NCI-H1105 (cell line): ENCODE results near the gene GFER.

Source experiments
- DNase-seq: peaks from one replicate; lab custom pipeline; 2025; lab: John Stamatoyannopoulos, UW

GFER gene

DNA sequence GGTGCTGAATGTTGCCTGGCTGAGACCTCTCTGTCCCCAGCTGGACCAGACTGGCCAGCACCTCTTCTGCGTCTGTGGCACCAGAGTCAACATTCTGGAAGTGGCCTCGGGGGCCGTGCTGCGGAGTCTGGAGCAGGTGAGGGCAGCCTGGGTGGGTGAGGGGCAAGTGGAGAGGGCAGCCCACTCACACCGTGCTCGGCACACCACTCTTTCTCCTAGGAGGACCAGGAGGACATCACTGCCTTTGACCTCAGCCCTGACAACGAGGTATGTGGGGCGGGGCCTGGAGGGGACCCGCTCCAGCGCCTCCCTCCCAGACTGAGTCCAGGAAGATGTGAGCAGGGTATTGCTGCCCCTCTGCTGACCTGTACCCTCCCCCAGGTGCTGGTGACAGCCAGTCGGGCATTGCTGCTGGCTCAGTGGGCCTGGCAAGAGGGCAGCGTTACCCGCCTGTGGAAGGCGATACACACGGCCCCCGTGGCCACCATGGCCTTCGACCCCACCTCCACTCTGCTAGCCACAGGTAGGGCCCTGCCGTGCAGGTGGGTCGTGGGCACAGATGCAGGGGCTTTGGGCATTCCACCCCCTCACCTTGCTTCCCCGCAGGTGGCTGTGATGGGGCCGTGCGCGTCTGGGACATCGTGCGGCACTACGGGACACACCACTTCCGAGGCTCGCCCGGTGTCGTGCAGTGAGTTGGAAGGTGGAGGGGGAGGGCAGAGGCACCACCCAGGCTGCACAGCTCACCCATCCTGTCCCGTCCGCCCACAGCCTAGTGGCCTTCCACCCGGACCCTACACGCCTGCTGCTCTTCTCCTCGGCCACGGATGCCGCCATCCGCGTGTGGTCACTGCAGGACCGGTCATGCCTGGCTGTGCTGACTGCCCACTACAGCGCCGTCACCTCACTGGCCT lies 9.6 kb upstream of the GFER start:
- no peak for DNase-seq

DNA sequence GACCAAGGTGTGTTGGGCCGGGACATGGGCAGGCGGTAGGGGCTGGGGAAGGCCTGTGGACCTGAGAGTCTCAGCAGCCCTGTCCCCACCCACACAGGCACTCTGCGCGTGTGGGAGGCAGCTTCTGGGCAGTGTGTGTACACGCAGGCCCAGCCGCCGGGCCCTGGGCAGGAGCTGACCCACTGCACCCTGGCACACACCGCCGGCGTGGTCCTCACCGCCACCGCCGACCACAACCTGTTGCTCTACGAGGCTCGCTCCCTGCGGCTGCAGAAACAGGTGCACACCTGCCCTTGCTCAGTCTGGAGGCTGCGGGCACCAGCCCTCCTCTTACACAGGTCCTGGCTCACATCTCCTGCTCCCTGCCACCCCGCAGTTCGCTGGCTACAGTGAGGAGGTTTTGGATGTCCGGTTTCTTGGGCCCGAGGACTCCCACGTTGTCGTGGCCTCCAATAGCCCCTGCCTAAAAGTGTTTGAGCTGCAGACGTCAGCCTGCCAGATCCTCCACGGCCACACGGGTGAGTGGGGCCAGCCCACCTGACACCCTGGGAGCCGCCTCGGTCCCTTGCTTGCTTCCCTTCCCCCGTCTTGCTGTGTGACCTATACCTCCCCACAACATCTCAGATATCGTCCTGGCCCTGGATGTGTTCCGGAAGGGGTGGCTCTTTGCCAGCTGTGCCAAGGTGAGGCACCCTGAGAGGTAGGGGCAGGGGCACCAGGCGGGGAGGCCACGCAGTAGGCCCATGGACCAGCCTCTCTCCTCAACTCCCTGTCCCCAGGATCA lies 8.4 kb upstream of the GFER start:
- DNase-seq: no peak

- no peak for DNase-seq
Observed at GRCh38 chr16:1976216-1976520, 7.8 kb upstream of the GFER start.

DNA sequence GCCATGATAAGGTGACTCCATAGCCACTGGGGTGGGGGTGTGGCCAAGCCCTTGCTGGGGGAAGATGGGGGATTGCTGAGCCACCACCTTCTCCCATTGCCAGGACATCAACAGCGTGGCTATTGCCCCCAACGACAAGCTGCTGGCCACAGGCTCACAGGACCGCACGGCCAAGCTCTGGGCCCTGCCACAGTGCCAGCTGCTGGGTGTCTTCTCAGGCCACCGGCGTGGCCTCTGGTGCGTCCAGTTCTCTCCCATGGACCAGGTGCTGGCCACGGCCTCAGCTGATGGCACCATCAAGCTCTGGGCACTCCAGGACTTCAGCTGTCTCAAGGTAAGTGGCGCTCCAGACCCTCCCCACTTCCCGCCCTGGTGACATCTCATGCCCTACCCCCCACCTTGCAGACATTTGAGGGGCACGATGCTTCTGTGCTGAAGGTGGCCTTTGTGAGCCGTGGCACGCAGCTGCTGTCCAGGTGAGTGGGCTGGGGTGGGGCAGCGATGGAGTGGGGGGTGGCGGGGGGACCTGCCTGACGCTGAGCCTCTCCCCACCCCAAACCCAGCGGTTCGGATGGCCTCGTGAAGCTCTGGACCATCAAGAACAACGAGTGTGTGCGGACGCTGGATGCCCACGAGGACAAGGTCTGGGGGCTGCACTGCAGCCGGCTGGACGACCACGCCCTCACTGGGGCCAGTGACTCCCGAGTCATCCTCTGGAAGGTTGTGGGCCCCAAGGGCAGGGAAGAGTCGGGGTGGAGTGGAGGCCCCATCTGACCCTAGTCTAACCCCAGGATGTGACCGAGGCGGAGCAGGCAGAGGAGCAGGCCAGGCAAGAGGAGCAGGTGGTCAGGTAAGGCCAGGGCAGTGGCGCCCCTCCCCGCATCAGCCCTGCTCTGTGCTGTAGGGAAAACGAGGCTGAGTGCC lies 6.8 kb upstream of the GFER start:
- DNase-seq: no peak

DNA sequence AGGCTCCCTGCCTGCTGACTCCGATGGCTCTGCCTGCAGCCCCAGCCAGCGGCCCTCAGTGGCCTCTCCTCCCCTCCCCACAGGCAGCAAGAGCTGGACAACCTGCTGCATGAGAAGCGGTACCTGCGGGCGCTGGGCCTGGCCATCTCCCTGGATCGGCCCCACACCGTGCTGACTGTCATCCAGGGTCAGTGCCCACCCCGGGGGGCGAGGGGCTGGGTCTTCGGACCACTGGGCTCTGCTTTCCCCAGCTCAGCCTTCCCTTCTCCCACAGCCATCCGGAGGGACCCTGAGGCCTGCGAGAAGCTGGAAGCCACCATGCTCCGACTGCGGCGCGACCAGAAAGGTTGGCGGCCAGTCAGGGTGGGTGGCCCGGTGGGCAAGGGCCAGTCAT lies 6.1 kb upstream of the GFER start:
- DNase-seq: no peak

- DNase-seq: no peak
Observed at GRCh38 chr16:1978476-1979120, 5.4 kb upstream of the GFER start.

- DNase-seq: no peak
Observed at GRCh38 chr16:1979271-1980029, 4.5 kb upstream of the GFER start.

DNA sequence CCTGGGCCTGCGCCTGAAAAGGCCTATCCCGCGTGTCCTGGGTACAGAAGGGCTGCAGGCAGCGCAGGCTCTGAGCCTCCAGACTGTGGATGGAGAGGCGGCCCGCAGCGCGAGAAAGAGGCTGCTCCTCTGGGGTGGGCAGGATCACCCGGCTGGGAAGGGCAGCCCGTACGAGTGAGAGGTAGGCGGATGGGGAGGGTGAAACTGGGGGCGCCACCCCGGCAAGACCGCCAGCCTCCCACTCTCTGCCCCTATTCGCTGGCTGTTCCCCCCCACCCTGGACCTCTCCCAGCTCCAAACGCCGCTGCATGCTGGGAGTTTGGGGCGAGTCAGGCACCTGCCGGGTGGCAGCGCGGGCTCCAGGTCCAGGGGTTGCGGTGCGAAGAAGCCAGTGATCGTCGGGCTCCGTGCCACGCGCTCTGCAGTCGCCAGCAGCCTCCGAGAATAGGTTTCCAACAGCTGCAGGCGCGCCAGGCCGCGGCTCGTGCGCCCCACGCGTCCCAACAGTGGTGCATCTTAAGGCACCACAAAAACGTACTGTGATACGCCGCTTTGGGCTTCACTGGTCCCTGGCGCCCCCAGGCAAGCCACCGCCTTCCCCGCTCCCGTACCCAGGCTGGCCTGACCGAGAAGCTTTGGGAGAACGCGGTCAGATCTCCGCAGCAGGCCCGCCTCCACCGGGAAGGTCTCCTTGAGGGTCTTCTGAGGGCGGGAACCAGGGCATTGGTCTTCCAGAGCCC lies 3.8 kb upstream of the GFER start:
- no peak for DNase-seq

DNA sequence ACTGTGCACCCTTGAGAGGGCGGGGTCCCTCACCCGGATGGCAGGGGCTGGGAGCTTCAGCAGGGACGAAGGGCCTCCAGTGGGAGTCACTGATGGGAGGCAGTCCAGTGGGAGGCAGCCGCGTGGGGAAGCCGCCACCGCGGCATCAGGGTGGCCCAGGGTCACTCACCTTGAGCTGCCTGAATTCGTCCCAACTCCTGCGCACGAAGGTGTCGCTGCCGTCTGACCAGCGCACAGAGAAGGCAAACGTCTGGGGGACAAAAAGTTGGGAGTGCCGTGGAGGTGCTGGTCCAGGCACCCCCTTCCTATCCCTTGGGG lies 3.3 kb upstream of the GFER start:
- DNase-seq: no peak

DNA sequence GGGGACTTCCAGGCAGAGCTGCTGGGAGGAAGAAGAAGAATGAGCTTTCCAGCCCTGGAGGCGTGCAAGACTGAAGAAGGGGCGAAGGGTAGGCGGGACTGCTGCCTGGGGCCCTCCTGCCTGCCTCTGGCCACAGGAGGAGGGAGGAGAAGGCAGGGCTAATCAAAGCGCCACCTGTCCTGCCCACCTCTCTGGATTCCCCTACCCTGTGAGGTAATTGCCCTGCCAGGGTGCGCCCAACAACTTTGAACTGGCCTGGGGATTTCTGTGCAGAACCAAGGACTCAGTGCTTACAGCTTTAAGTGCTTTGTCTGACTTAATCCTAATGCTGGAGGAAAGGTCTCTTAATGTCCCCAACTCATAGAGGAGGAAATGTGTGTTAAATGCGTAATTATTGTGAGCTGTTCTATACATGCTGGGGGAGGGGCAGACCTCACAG lies 2.6 kb upstream of the GFER start, which contains the start of gene NOXO1:
TSS of gene NOXO1 (minus strand) at position 72 of the 439 bp plus-strand sequence. CDS start 290 bp downstream, outside the sequence.
- DNase-seq: no peak

- no peak for DNase-seq
Observed at GRCh38 chr16:1982013-1982433, 2.0 kb upstream of the GFER start.

DNA sequence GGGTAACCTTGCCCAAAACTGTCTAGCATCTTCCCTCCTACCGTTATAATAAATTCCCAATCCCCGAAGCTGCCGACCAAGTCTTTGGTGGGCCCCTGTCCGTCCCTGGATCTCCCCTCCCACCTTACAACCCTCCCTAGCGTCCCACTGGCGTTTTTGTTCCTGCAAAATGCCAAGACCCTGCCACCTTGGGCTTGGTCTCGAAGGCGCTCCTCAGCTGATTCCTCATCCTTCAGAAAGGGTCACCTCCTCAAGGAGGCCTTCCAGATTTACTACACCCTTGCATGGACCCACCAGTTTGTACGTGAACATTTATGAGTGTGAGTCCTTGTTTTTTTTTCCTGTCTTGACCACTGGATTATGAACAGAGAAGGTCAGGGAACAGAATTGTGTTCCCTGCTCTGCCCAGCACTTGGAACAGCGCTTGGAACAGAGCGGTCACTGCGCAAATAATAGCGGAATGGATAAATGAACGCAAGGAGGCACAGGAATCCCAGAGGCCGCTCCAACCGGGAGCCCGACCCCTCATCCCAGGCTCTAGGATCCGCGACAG lies 926 bp upstream of the GFER start:
- no peak for DNase-seq

- DNase-seq: no peak
Observed at GRCh38 chr16:1984347-1985225, 593 bp downstream of the GFER start.

- no peak for DNase-seq
Observed at GRCh38 chr16:1985466-1986150, 1.6 kb downstream of the GFER start.

DNA sequence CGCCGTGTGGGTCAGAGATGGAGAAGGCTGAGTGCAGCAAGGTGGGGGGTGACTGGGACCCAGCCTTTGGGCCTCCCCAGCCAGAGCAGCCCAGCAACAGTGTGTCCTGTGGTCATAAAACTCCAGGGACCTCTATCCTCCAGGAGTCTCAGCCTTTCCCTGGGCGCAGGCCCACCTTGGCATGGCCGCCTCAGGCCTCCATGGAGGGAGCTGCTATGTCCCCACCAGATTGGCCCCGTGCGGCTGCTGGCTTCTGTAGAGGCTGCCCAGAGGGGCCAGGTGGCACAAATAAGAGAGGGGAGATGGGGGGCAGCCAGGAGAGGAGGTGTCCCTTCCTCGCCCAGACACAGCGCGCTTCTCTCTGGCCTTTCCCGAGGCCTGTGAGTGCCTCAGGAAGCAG lies 3.2 kb downstream of the GFER start:
- no peak for DNase-seq

GRCh38 chr16:1989209-1990100 lies 5.5 kb downstream of the GFER start, which contains the start of gene SYNGR3:
SYNGR3 (plus strand) TSS chr16:1989970; CDS start chr16:1990103, 133 bp downstream.
- DNase-seq: no peak

- DNase-seq: no peak
Observed at GRCh38 chr16:1990101-1990350, 6.0 kb downstream of the GFER start.
